Occipital lobe (tissue), 2 donors: Measurements from ENCODE around the gene IGF2BP2. TPM values are rescaled to one million over a fixed set of nuclear protein-coding genes. Genes with fewer than 3 reads are reported as not detected.
"Not testable (repeated sequence)": the region's sequence is repeated elsewhere in the genome, so short reads cannot be mapped to it uniquely, and the experiment has no call there.

Experiments used
- DNase-seq: peaks from one replicate; lab custom pipeline; 2025; lab: John Stamatoyannopoulos, UW
- total RNA-seq: library from RNA; depleted of rRNA; stranded (reverse); fragments of >200 nt; gene quantifications from one replicate; pipeline ENCODE4 v1.2.3, GENCODE V29; 2014

IGF2BP2 gene
- 27.0 TPM for total RNA-seq

DNA sequence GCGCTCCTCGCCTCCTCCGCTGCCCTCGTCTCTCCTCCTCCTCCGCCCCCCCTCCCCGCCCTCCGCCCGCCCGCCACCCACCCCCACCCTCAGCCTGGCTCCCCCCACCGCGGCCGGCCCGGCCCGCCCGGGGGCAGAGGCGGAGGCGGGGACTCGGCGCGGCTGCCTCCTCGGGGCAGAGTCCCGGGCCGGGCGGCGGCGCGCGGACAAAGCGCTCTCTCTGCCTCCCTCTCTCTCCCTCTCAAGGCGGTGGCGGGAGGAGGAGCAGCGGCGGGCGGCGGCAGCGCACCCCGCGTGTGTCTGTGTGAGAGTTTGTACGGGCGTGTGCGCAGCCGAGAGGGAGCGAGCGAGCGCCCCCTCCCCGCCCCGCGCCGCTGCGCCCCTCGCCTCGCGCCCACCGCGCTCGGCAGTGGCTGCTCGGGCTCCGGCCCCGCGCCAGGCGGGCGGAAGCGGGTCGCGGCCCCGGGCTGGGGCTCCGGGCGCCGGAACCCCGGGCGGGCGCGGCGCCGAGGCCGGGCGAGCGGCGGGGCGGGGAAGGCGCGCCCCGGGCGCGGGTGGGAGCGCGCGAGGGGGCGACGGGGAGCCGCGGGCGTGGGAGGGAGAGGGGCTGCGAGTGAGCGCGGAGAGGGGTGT lies at the start of gene IGF2BP2:
Gene IGF2BP2, minus strand, starts transcription at position 37 of the 633 bp plus-strand sequence. CDS start 82 bp downstream, outside the sequence.
- DNase-seq, result no peak

DNA sequence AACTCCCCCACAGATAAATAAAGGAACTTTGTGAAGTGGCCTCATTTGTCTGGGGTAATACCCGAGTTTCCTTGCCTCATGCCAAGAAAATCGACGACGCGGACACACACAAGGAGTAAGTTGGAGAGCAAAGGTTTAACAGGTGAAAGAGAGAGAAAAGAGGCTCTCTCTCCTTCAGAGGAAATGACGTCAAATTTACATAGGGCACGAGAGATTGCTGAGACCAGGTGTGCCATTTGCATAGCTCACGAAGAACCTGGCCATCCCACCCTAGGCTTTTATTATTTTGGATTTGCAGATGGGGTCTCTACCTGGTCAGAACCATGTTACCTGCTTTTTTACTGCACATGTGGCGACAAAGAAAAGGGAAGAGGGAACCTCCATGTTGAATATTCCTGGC lies 49.3 kb upstream of the IGF2BP2 start:
- DNase-seq, result no peak

DNA sequence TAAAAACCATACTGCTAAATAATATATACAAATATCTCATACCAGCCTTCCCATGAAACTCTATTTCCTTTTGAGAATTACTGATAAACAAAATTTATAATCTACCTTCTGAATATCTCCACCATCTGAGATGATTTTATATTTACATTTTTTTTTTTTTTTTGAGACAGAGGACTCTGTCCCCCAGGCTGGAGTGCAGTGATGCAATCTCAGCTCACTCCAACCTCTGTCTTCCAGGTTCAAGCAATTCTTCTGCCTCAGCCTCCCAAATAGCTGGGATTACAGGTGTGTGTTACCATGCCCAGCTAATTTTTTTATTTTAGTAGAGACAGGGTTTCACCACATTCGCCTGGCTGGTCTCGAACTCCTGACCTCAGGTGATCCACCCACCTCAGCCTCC lies 42.8 kb upstream of the IGF2BP2 start:
- DNase-seq, result no peak

DNA sequence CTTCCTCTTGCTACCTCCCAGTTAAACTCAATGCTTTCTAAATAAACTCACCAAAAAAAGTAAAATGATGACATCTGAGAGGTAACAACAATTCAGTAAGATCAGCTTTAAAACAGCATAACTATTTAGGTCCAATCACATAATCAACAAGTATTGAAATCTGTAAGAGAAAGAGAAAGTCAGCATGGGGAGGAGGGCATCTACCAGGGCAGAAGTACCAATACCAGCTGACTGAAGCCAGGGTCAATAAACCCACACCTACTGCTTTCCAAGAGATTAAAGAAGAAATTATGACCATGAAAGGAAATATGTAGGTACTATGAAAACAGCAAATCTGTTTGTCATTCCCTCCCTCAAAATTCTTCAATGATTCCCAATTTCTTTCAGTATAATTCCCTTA lies 42.2 kb upstream of the IGF2BP2 start:
- no peak for DNase-seq

DNA sequence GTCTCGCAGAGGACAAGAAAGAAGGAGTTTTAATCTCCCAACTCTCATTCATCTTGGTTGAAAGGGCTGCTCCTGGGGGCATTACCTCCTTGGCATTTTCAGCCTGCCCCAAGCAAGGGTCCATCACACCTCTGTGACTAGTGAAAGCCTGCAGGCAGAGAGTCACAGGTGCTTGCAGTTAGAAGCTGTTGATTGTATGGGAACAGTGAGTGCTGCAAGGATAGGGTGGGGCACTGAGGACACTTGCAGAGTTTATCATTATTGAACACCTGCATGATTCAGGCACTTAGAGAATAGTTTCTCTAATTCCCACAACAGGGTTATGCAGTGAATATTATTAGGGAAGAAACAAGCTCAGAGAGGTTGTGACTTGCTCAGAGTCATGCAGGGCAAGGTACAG lies 41.7 kb upstream of the IGF2BP2 start:
- no peak for DNase-seq

DNA sequence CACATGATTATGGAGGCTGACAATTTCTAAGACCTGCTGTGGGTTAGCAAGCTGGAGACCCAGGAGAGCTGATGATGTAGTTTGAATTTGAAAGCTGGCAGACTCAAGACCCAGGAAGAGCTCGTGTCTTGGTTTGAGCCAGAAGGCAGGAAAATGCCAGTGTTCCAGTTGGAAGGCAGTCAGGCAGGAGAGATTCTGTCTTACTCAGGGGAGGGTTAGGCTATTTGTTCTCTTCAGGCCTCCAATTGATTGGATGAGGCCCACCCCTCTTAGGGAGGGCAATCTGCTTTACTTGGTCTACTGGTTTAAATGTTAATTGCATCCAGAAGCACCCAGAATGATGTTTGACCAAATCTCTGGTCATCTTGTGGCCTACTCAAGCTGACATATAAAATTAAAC lies 40.4 kb upstream of the IGF2BP2 start:
- no peak for DNase-seq

DNA sequence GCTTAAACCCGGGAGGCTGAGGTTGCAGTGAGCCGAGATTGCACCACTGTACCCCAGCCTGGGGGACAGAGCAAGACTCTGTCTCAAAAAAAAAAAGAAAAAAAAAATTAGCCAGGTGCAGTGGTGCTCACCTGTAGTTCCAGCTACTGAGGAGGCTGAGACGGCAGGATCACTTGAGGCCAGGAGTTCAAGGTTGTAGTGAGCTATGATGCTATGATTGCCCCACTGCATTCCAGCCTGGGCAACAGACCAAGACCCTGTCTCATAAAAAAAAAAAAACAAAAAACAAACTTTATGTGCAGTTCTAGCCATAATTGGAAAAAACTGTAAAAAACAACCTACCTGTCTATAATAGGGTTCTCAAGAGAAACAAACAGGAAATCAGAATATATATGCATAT lies 39.9 kb upstream of the IGF2BP2 start:
- no peak for DNase-seq

DNA sequence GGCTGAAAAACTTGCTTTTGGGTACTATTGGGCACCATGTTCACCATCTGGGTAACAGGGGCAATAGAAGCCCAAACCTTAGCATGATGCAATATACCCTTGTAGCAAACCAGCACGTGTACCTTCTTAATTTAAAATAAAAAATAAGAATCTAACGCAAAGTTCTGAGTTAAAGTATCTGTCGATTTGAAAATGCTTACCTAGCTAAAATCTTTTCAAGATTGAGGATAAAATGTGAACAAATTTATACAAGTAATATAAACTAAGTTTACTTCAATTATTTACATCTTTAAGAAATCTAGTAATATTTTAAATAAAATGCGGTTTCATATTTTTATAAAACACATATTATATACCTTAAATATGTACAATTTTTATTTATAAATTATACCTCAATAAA lies 38.1 kb upstream of the IGF2BP2 start:
- no peak for DNase-seq

DNA sequence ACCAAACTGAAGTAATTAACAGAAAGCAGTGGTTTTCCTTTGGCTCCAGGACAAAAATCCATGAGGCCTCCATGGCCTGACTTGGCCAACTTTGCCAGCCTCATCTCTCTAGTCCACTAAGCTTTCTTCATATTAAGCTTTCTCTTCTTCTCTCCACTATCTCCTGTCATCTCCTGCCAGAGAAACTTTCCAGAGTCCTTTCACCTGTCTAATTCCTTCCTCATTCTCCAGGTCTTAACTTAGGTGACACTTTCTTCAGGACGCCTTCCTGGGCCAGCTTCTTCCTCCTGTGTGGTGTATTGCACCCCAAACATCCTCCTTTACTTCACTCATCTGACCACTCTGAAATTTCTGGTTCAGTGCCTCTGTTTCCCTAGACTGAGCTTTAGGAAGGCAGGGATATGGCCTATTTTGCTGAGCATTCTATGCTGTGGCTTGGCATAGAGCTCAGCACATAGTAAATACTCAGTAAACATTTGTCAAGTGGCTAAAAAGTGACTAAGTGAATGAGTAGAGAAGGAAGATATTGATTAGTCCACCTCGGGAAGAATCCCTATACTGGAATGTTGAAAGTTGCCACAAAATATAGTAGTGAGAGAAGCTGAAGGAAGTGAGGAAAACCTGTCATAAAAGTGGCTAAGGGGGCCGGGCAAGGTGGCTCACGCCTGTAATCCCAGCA lies 34.6 kb upstream of the IGF2BP2 start:
- no peak for DNase-seq

DNA sequence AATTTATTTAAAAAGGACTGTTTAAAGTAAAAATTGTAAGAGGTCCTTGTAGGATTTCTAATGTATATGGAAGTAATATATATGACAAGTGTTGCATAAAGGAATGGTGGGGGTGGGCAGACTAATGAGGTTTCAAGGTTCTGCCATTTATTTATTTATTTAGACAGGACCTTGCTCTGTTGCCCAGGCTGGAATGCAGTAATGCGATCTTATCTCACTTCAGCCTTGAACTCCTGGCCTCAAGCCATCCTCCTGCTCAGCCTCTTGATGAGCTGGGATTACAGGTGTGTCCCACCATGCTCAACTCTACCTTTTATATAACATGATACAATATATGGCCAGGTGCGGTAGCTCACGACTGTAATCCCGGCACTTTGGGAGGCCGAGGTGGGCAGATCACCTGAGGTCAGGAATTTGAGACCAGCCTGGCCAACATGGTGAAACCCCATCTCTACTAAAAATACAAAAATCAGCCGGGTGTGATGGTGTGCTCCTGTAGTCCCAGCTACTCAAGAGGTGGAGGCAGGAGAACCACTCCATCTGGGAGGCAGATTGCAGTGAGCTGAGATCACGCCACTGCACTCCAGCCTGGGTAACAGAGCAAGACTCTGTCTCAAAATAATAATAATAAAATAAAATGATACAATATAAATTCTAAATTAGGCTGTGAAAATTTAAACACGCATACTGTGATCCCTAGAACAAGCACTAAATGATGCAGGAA lies 33.8 kb upstream of the IGF2BP2 start:
- no peak for DNase-seq

DNA sequence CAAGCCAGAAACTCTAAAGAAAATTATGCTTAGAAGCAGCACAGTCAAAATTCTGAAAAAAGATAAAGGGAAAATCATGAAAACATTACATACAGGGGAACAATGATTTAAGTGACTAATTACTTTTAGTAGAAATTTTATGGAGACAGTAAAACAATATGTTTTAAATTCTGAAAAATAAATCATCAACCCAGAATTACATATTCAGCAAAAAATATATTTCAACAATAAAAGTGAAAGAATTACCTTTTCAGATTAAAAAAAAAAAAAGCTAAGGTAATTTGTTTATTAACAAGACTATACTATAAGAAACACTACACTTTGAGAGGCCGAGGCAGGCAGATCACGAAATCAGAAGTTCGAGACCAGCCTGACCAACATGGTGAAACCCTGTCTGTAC lies 32.4 kb upstream of the IGF2BP2 start:
- DNase-seq, result no peak

DNA sequence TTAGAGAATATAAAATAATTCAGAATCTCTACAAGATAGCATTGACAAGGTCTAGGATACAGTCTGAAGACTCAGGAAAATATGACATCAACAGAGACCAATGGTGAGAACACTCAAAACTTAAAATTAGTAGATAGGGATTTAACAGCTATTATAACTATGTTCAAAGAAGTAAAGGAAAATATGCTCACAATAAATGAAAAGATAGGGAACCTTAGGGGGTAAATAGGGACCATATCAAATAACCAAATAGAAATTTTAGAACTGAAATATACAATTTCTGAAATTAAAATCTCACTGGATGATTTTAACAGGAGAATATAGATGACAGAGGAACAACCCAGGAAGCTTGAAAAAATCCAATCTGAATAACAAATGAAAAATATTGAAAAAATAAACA lies 31.8 kb upstream of the IGF2BP2 start:
- DNase-seq, result no peak

DNA sequence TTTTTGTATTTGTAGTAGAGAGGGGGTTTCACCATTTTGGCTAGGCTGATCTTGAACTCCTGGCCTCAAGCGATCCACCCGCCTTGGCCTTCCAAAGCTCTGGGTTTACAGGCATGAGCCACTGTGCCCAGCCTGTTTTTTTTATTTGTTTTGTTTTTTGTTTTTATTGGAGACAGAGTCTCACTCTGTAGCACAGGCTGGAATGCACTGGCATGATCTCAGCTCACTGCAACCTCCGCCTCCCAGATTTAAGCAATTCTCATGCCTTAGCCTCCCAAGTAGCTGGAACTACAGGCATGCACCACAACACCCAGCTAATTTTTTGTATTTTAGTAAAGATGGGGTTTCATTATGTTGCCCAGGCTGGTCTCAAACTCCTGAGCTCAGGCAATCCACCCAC lies 28.9 kb upstream of the IGF2BP2 start:
- DNase-seq, result not testable (repeated sequence)

DNA sequence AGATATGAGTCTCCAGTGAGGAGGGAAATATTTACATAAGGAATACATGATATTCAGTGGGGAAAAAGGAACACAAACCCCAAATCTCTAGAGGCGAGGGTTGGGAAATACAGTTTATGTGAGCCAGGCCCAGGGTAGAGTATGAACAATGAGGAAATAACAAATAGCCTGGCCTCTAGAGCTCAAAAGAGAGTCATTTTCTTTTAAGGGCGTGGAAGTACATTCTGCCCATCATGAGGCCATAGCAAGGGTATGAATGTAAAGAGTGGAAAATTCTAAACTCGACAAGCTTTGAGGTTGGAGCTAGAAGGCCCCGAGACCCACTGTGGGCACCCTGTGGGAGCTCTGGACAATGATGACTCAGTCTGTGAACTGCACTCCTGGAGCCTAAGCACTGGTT lies 27.8 kb upstream of the IGF2BP2 start:
- DNase-seq, result no peak

DNA sequence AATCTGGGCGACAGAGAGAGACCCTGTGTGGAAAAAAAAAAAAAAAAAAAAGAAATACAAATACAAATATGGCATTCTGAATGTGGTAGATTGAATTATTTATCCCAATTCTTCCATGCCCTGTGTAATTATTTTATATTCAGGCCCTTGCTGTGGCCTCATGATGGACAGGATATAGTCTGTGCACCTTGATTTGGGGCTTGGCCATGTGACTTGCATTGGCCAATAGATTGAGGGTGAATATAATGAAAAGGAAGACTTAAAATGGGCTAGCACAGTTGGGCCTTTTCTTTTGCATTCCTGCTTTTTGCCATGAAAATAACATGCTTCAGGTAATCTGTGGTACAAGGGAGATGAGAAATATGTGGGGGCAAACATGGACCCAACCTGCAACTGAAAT lies 27.1 kb upstream of the IGF2BP2 start:
- no peak for DNase-seq

DNA sequence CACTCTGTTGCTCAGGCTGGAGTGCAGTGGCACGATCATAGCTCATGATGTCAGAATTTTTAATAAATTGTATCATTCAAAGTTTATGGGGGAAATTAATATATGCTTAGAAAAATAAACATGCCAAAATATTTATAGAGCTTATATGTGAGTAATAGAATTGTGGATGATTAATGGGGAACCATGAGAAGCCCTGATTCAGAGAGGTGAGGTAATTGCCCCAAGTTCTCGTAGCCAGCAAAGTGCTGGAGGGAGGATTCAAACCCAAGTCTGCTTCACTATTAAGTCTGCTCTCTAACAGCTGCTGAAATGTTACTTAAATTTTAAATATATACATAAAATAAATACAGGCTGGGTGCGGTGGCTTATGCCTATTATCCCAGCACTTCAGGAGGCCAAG lies 26.2 kb upstream of the IGF2BP2 start:
- no peak for DNase-seq

DNA sequence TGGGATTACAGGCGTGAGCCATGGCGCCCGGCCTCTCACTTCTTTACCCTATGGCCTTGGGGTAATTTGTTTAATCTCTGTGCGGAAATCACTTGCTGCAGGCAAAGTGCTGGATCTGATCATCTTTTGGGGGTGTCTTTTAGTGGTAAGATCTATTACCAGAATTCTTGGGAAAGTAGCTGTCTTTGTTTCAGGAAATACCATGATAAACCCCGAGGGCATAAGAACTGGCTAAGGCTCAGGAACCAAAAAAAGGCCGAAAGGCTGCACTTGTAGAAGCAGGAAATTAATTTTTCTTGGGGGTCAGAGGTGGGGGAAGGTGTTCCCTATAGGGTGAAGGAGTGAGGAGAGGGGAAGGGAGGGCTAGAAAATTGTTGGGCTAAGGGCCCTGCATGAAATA lies 22.7 kb upstream of the IGF2BP2 start:
- DNase-seq, result no peak

DNA sequence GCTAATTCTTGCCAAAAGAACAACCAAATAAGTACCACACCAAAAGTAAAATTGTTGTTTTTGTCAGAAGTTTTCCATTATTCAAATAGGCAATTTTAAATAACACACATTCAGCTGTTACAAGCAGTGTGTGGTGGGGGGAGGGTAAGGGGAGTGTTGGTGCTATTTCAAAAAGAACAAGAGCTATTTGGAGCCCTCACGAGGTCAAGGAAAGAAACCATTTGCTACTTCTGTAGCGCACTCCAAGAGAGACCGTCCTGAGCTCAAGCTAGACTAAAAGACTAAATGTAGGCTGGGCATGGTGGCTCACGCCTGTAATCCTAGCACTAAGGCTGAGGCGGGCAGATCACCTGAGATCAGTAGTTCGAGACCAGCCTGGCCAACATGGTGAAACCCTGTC lies 21.2 kb upstream of the IGF2BP2 start:
- DNase-seq, result no peak

DNA sequence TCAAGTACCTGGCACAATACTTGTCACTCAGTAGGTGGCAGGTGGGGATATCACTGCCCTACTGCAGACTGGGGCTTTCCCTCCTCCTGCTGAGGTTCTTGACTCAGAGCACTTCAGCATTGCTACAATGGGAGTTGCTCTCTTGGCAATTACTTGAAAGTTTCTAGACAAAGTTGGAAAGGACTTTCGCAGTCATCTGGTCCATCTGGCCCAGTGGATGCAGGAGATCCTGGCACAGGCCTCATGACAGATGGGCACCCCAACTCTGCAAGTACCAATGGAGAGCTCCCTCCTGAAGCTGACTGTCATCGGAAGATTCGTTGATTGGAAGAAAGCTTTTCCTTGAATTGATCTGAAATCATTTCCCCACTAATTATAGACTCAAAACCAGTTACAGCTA lies 19.2 kb upstream of the IGF2BP2 start:
- DNase-seq, result no peak

DNA sequence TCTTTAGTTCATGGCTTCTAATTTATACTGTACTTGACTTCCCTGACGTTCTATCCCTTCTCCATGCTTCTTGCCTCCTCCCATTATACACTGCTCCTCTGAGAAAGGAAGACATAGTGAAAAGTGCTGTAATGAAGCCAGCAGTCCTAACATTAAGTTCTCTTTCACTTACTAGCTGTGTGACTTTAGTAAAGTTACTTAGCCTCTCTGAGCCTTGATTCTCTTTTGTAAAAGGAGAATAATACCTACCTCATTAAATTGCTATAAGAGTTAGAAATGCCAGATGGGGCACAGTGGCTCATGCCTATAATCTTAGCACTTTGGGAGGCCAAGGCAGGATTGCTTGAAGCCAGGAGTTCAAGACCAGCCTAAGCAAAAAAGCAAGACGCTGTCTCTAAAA lies 18.8 kb upstream of the IGF2BP2 start:
- DNase-seq, result no peak

DNA sequence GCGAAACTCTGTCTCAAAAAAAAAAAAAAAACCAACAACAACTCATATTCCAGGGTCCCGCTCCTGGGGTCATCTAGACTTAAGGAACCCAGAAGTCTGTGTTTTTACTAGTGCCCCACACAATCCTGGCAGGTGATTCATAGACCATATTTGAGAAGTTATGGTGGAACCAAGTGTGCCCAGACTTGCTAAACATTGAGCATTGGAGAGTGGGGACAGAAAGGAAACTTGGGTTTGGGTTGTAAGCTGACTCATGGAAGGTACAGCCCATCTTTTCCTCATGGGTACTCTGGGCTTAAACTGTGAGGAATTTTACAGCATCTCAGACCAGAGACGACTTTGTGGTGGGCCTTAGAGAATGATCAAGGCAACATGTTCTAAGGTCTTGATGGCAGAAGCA lies 18.3 kb upstream of the IGF2BP2 start:
- DNase-seq, result no peak

DNA sequence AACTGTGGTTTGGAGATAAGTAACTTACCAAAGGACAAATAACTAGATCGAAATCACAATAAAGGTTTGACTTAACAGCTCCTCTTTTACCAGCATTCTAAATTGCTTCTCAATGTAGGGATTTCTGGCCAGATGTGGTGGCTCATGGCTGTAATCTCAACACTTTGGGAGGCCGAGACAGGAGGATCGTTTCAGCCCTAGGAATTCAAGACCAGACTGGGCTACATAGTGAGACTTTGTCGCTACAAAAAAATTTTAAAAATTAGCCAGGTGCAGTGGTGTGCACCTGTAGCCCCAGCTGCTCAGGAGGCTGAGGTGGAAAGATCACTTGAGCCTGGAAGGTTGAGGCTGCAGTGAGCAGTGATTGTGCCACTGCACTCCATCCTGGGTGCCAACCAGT lies 17.4 kb upstream of the IGF2BP2 start:
- no peak for DNase-seq

DNA sequence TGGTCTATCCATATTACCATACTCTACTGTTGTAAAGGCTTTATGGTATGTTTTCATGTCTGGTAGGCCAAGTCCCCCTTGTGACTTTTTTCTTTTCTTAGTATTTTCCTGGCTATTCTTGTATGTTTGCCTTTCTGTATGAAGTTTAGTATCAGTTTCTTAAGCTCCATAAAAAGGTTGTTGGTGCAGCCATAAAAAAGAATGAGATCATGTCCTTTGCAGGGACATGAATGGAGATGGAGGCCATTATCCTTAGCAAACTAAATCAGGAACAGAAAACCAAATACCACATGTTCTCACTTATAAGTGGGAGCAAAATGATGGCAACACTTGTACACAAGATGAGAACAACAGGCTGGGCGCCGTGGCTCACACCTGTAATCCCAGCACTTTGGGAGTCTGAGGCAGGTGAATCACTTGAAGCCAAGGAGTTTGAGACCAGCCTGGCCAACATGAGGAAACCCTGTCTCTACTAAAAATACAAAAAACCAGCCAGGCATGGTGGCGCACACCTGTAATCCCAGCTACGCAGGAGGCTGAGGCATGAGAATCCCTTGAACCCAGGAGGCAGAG lies 13.7 kb upstream of the IGF2BP2 start:
- not testable (repeated sequence) for DNase-seq
